Fibroblast of the aortic adventitia (primary cell): ENCODE results near the gene TLX1. TPM values are rescaled to one million over a fixed set of nuclear protein-coding genes. Genes with fewer than 3 reads are reported as not detected.

Experiments used
- DNase-seq: peaks from one replicate; pipeline ENCODE4 v3.0.0-alpha.2; 2010; ENCODE audit warnings: low read depth
- H3K4me3 ChIP-seq: 2 replicates; pipeline ENCODE4 v1.5.1; 2011; ENCODE audit warnings: low read depth, mild to moderate bottlenecking, control low read depth, low read length, moderate library complexity
- CTCF ChIP-seq: IDR thresholded peaks from 2 replicates; pipeline ENCODE4 v1.5.1; 2011; ENCODE audit warnings: mild to moderate bottlenecking, low read length, control low read depth, inconsistent platforms; ENCODE audit not compliant: insufficient read depth
- total RNA-seq: library from RNA; depleted of rRNA; stranded (reverse); fragments of >200 nt; gene quantifications from 2 replicates; pipeline ENCODE4 v1.2.3, GENCODE V29; 2012; ENCODE audit warnings: low replicate concordance

TLX1 gene
- total RNA-seq, 1 donor: not detected

- no peak for DNase-seq
- no peak overlapping the region for H3K4me3 ChIP-seq
- no peak for TF ChIP-seq CTCF
These were observed 10.6 kb upstream of the TLX1 start for GRCh38 chr10:101120520-101120883.

DNA sequence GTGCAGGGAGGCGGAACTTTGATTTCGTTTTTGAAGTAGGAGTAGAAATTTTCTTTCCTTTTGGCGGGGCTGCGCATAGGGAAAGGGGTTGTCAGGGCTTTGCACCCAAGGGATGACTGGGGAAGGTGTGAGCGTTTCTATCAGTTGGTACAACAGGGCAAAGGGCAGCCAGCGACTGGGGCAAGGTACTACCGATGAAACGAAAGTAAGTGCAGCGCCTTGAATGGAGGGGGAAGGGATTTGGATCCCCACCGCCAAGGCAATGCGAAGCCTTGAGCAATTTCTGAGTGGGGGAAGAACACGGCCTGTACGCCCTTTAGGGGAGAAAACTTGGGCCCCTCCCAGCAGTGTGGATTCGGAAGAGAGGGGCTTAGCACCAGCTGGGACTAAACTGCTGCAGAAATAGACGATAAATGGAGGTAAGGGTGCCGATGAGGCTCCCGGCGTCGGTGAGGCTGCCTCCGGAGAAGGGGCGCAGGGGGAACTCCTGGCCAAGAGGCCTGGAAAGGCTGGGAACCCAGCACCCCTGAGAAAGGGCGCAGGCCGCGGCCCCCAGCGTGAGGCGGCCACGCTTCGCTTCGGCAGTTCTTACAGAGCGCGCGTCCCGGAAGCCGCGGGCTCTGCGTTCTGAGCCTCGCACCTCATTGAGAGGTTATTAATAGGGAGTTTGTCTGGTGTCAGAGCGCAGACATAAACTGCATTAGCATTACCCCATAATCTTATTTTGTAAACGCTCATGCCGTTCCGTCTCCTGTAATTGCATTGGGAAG lies 10.0 kb upstream of the TLX1 start:
- DNase-seq: no peak
- peak overlapping the region; percentile 58 for H3K4me3 ChIP-seq
- no peak for TF ChIP-seq CTCF

- no peak for DNase-seq
These were observed 9.5 kb upstream of the TLX1 start for GRCh38 chr10:101121654-101122031.

DNA sequence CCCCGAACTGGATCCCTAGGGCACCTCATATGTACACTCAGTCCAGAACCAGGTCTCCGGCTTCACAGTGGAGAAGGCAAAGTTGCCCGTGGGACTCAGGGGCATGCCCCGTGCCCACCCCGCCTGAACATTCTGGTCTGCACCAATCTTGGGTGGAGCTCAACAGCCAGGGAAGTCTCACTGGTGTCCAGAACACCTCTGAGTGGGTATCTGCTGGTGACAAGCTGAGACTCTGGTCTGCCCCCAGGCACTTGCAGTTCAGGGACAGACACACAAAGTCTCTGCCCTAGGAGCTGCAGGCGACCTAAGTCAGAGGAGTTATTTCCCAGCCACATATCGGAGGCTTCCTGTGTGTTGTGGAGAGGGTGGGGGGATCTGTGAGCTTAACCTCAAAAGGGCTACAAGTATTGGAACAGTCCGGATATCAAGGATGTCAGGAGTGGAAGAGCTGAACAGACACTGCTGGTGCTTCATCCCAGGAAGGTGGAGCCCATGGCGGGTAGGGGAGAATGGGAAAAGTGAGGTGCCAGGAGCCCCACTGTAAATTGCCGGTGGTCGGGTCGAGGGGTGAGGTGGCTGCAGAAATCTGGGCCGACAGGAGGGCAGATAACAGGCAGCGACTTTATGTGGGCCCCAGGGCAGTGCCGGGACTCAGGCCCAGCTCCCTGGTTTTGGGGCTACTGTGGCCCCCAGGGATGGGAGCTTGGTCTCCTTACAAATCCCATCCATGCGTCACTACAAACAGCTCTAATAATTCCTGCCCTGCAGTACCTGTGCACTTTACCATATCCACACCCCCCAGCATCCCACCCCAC lies 8.6 kb upstream of the TLX1 start:
- DNase-seq: no peak
- H3K4me3 ChIP-seq: no peak overlapping the region
- no peak for TF ChIP-seq CTCF

More at GRCh38 chr10:101121654-101122031, 9.5 kb upstream of the TLX1 start:
- no peak for TF ChIP-seq CTCF
- H3K4me3 ChIP-seq: no peak overlapping the region

- no peak for DNase-seq
- H3K4me3 ChIP-seq: no peak overlapping the region
- no peak for TF ChIP-seq CTCF
These were observed 7.8 kb upstream of the TLX1 start for GRCh38 chr10:101123085-101123814.

GRCh38 chr10:101123815-101124617 lies 7.1 kb upstream of the TLX1 start:
- H3K4me3 ChIP-seq: no peak overlapping the region
- no peak for DNase-seq
- TF ChIP-seq CTCF: no peak
